Ovary (tissue), 9 donors: ENCODE measurements around the gene MEGF8. TPM values are rescaled to one million over a fixed set of nuclear protein-coding genes. Genes with fewer than 3 reads are reported as not detected.

Source experiments
- DNase-seq, 5 donors: peaks; one replicate each; pipeline ENCODE4 v3.0.0-alpha.2; 2019 to 2020
- H3K27ac ChIP-seq, 2 donors: fragments of 200-600 bp; one replicate each; pipeline versions ENCODE4 v1.5.1 to v1.8.0; 2019 to 2022
- H3K27me3 ChIP-seq: fragments of 200-600 bp; one replicate; pipeline ENCODE4 v1.8.0; 2022
- H3K36me3 ChIP-seq: fragments of 200-600 bp; sonication (generic); one replicate; pipeline ENCODE4 v1.5.1; 2019
- H3K4me1 ChIP-seq: one replicate; pipeline ENCODE4 v1.8.1; 2013; ENCODE audit warnings: mild to moderate bottlenecking, moderate library complexity; ENCODE audit not compliant: insufficient read depth
- H3K4me3 ChIP-seq: fragments of 200-600 bp; sonication (generic); one replicate; pipeline ENCODE4 v1.5.1; 2017
- H3K9me3 ChIP-seq, 2 donors: fragments of 200-600 bp in 1 of 2; sonication (generic) in 1 of 2; one replicate each; pipeline versions ENCODE4 v1.5.1 to v1.8.1; 2013 to 2019; ENCODE audit warnings: mild to moderate bottlenecking in 1 of 2, moderate library complexity in 1 of 2
- CTCF ChIP-seq, 3 donors: fragments of 450-650 bp in 2 of 3; fragments of 200-600 bp in 1 of 3; IDR thresholded peaks; one replicate each; pipeline versions ENCODE4 v1.5.1 to v1.8.0; 2016 to 2022; ENCODE audit warnings: antibody characterized with exemption in 3 of 3, mild to moderate bottlenecking in 1 of 3
- EP300 ChIP-seq: sonication (generic); formaldehyde crosslinking; IDR thresholded peaks from one replicate; pipeline ENCODE4 v1.6.1; 2017; ENCODE audit warnings: antibody characterized with exemption
- POLR2A ChIP-seq: fragments of 450-650 bp; IDR thresholded peaks from one replicate; pipeline ENCODE4 v1.6.1; 2017; ENCODE audit warnings: antibody characterized with exemption, mild to moderate bottlenecking, moderate library complexity
- WGBS, 3 donors: extraction: QIAGEN DNeasy Blood & Tissue Kit in 1 of 3; methylation state at CpG; one replicate each; pipeline versions ENCODE4 v1.1.5 to v1.1.7; 2013 to 2017; 5-methylcytosine and 5-hydroxymethylcytosine counted together
- intact Hi-C, 4 donors: fragments of 100-400 bp; cut with DNase I; formaldehyde crosslinking; loops; one replicate each; pipeline versions ENCODE4 v1.11.0 to v1.15.1; 2022 to 2023
- polyA plus RNA-seq, 2 donors: library from polyadenylated mRNA; stranded (reverse); fragments of 200-250 nt in 1 of 2; fragments of 350-450 nt in 1 of 2; fragmentation: Illumina TruSeq in 1 of 2; extraction: RNeasy Lipid Tissue Mini Kit (QIAGEN cat#74804) in 1 of 2; gene quantifications; one replicate each; pipeline ENCODE4 v1.2.3, GENCODE V29; 2013 to 2014
- total RNA-seq, 7 donors: library from RNA; depleted of rRNA in 2 of 7; stranded (reverse); fragments of >200 nt in 2 of 7; fragmentation: NEBNext Ultra II Directional in 3 of 7; extraction: Animal tissue kit (Norgen Biotek cat#: 25700) in 3 of 7; gene quantifications; one replicate each; pipeline versions ENCODE4 v1.1.0 to v1.2.4, GENCODE V29; 2016 to 2023
- donor health status: DM: no; HTN: no; CAD: no; lungs with moderate emphysema.
- donor health status: DM: no; HTN: no; CAD: no.
- donor health status: Bipolar disorder and iron deficiency.
- donor health status: DM: yes; HTN: yes; CAD: no.
- donor health status: DM: no; HTN: no; CAD: no.
- donor health status: DM: yes; HTN: yes; CAD: no.

The MEGF8 gene
- total and polyA plus RNA-seq, 9 donors: 11.0 to 31.6 (median 23.3) TPM

- H3K27ac ChIP-seq: no peak overlapping the region
- H3K36me3 ChIP-seq: no peaks in the 10 kb centered on the region
- no peak overlapping the region for H3K4me3 ChIP-seq
- no peaks in the 10 kb centered on the region for H3K4me1 ChIP-seq
- H3K27me3 ChIP-seq: no peaks in the 10 kb centered on the region
- no peak for TF ChIP-seq POLR2A
- no peak for TF ChIP-seq CTCF (IDR thresholded peaks at IDR 0.05)
- TF ChIP-seq EP300: no peak
- 93 to 96% (median 94%) methylated on average over 3 of the region's 3 CpGs for WGBS, 3 donors
- intact Hi-C loops: no loop called here
- no peak for DNase-seq
- H3K9me3 ChIP-seq: no peaks in the 10 kb centered on the region
Measured at GRCh38 chr19:42350417-42350816, 25.0 kb downstream of the MEGF8 start.

- no peak overlapping the region for H3K4me3 ChIP-seq
- H3K4me1 ChIP-seq: no peaks in the 10 kb centered on the region
- no peak overlapping the region for H3K27ac ChIP-seq
- no peak for DNase-seq
- intact Hi-C loops: no loop called here
- H3K27me3 ChIP-seq: no peaks in the 10 kb centered on the region
- no peaks in the 10 kb centered on the region for H3K9me3 ChIP-seq
- H3K36me3 ChIP-seq: no peaks in the 10 kb centered on the region
- TF ChIP-seq CTCF (IDR thresholded peaks at IDR 0.05): no peak
- TF ChIP-seq EP300: no peak
- TF ChIP-seq POLR2A: no peak
- 87 to 89% (median 88%) methylated on average over 19 to 21 of the region's 21 CpGs for WGBS, 3 donors
Measured at GRCh38 chr19:42351079-42351735, 25.8 kb downstream of the MEGF8 start.

- intact Hi-C loops: no loop called here
- no peaks in the 10 kb centered on the region for H3K27me3 ChIP-seq
- no peak overlapping the region for H3K4me3 ChIP-seq
- H3K9me3 ChIP-seq: no peaks in the 10 kb centered on the region
- no peak overlapping the region for H3K27ac ChIP-seq
- no peak for DNase-seq
- no peak for TF ChIP-seq CTCF (IDR thresholded peaks at IDR 0.05)
- no peak for TF ChIP-seq EP300
- TF ChIP-seq POLR2A: no peak
- no peaks in the 10 kb centered on the region for H3K4me1 ChIP-seq
- no peaks in the 10 kb centered on the region for H3K36me3 ChIP-seq
- 87 to 92% (median 89%) methylated on average over 30 to 31 of the region's 31 CpGs for WGBS, 3 donors
Measured at GRCh38 chr19:42352301-42353259, 27.1 kb downstream of the MEGF8 start.

- no peak overlapping the region for H3K27ac ChIP-seq
- DNase-seq: no peak
- H3K27me3 ChIP-seq: no peaks in the 10 kb centered on the region
- no peak overlapping the region for H3K4me3 ChIP-seq
- no peaks in the 10 kb centered on the region for H3K9me3 ChIP-seq
- no peaks in the 10 kb centered on the region for H3K36me3 ChIP-seq
- no peaks in the 10 kb centered on the region for H3K4me1 ChIP-seq
- TF ChIP-seq CTCF (IDR thresholded peaks at IDR 0.05) (no peak), POLR2A (no peak), EP300 (no peak)
- intact Hi-C loops: no loop called here
- WGBS, 3 donors: 90 to 94% (median 91%) methylated on average over 19 to 29 of the region's 29 CpGs
Measured at GRCh38 chr19:42353341-42354015, 28.0 kb downstream of the MEGF8 start.
